ENCODE results near the gene EP400.
"Not testable (repeated sequence)": the region's sequence is repeated elsewhere in the genome, so short reads cannot be mapped to it uniquely, and the experiment has no call there.

Gene EP400

DNA sequence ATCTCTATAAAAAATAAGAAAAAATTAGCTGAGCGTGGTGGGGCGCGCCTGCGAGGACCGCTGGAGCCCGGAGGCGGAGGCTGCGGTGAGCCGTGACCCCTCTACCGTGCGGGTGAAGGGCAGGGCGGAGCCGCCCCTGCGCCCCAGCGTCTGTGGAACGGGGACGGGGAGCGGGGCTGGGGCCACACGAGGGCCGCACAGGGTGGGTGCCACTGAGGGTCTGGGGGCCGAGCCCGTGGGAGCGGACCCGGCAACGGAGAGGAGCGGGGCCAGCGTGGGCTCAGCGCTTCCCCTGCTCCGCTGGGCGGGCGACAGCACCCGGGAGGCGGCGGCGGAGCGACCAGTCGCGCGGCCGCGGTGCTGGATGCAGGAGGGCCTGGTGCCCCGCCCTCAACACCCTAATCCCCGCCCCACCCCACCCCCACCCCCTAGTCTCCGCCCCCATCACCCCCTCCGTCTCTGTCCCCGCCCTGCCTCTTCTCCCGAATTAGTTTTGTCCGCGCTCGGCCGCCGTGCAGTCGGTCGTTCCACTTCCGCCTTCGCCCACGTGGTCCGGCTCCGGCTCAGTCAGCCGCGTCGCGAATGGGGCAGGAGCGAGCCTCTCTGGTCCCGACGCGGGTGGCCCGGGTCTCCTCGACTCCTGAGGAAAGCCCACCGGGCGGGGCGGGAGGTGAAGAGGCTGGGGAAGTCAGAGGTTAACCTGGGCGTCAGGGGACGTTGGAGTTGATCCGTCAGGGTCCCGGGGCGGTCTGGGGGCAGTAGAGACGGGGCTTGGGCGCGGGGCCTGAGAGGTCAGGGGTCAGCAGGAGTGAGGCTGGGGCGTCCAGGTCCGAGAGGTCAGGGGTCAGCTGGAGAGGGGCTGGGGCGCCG is 20.8 kb upstream of the EP400 start, which contains the start of gene PUS1:
PUS1 (plus strand) TSS at position 566 of the 870 bp plus-strand sequence. CDS start 447 bp downstream, outside the sequence.
- peak; percentile 96 for DNase-seq

DNA sequence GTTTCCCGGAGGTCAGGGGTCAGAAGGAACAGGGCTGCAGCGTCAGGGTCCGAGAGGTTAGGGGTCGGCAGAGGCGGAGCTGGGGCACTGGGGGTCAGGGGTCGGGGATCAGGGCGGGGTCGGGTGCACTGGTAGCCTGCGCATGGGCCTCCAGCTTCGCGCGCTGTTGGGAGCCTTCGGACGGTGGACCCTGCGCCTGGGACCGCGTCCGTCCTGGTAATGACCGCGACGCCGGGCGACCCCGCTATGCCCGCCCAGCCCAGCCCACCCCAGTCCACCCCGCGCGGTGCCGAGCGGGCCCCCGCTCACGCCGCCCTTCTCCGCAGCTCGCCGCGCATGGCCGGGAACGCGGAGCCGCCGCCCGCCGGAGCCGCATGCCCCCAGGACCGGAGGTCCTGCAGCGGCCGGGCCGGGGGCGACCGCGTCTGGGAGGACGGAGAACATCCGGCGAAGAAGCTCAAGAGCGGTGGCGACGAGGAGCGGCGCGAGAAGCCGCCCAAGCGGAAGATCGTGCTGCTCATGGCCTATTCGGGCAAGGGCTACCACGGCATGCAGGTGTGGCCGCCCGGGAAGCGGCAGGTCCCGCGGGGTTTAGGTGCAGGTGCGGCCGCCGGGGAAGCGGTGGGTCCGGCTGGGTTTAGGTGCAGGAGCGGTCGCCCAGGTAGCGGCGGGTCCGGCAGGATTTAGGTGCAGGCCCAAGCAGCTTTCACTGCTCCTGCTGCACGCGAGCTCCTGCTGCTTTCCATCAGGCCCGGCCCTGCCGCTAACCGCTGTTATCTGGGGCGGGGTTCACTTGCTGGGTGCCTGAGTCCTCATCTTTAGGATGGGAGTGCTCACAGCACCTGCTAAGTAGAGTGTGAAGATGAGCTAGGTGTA is 19.9 kb upstream of the EP400 start:
- peak; percentile 38 for DNase-seq

- no peak for DNase-seq
Measured at GRCh38 chr12:131930510-131930909, 19.2 kb upstream of the EP400 start.

- no peak for DNase-seq
Measured at GRCh38 chr12:131933387-131933786, 16.4 kb upstream of the EP400 start.

DNA sequence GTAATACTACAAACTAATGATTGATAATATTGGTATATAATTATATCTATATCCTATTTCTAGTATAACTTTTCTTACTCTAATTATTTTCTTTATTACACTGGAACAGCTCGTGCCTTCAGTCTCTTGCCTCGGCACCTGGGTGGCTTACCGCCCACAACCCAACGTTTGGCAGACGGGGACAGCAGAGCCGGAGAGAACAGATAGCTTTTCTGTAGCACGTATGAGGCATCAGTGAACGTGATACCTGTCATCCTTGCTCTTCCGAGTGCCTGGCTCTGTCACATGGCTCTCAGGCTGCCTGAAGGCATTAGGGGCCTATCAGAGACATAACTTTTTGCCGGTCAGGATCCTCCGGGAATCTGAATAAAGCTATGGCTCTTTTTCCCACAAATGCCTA is 15.2 kb upstream of the EP400 start:
- no peak for DNase-seq

- no peak for DNase-seq
Measured at GRCh38 chr12:131938082-131938481, 11.7 kb upstream of the EP400 start.

DNA sequence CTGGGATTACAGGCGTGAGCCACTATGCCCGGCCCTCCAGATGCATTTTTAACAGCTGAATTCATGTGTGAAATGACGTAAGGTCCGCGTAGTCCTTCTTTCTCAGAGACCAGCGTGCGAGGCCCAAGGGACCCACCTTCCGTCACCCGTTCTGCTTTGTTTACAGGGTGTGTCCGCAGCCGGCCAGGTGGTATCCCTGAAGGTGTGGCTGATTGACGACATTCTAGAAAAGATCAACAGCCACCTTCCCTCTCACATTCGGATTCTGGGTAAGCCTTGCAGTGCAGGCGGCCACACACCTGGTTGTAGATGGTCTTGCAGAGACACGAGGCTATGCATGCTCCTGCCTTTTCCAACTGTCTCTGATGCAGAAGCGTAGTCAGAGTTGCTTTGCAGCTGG is 10.7 kb upstream of the EP400 start:
- no peak for DNase-seq

- no peak for DNase-seq
Measured at GRCh38 chr12:131940141-131940547, 9.6 kb upstream of the EP400 start.

DNA sequence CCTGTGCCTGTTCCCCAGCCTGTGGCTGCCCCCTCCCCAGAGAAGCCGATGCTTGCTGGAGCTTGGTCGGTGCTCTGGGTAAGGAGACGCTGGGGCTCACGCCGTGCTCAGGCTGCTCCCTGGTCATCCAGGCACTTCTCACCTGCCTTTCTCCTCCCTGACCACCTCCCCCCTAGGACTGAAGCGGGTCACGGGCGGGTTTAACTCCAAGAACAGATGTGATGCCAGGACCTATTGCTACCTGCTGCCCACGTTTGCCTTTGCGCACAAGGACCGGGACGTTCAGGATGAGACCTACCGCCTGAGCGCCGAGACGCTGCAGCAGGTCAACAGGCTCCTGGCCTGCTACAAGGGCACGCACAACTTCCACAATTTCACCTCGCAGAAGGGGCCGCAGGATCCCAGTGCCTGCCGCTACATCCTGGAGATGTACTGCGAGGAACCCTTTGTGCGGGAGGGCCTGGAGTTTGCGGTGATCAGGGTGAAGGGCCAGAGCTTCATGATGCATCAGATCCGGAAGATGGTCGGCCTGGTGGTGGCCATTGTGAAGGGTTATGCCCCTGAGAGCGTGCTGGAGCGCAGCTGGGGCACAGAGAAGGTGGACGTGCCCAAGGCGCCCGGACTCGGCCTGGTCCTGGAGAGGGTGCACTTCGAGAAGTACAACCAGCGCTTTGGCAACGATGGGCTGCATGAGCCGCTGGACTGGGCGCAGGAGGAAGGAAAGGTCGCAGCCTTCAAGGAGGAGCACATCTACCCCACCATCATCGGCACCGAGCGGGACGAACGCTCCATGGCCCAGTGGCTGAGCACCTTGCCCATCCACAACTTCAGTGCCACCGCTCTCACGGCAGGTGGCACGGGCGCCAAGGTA is 8.4 kb upstream of the EP400 start:
- no peak for DNase-seq

DNA sequence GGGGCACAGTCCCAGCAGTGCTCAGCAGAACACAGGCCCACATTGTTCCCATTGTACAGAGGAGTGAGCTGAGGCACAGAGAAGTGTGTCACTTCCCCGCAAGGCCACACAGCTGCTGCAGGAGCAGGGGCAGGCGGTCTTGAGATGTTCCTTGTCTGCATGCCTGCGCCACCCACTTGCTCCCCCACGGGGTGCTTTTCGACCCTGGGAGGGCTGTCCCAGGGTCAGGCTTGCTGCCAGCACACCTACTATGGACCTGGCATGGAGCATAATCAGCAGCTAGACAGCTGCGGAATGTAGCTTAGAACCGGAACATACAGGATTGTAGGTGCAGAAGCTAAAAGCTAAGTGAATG is 7.8 kb upstream of the EP400 start:
- no peak for DNase-seq

- no peak for DNase-seq
Measured at GRCh38 chr12:131942671-131943070, 7.1 kb upstream of the EP400 start.

DNA sequence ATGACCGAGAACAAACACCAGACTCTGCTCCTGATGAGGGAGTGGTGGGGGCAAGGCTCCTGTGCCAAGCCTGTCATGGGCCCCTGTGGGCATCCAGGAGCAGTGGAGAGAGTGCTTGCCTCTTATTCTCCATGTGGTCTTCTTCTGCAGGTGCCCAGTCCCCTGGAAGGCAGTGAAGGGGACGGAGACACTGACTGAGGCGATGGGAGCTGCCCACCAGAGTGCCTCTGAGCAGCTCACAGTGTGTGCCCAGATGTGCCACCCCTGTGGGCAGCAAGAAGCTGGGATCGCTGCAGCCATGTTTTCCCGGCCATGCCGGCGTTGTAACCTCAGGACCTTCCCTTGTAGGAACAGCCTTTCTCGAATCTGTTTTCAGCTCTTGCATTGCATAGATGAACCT is 6.4 kb upstream of the EP400 start:
- DNase-seq, result no peak

DNA sequence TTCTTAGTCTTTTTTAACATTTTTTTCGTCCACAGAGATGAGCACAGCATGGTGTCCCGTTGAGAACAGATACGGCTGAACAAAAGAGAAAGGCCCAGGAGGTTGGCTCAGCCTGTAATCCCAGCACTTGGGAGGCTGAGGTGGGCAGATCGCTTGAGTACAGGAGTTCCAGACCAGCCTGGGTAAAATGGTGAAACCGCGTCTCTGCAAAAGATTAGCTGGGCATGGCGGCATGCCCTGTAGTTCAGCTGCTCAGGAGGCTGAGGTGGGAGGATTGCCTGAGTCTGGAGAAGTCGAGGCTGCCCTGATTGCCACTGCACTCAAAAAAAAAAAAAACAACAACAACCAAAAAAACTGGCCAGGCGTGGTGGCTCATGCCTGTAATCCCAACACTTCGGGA is 5.9 kb upstream of the EP400 start:
- no peak for DNase-seq

DNA sequence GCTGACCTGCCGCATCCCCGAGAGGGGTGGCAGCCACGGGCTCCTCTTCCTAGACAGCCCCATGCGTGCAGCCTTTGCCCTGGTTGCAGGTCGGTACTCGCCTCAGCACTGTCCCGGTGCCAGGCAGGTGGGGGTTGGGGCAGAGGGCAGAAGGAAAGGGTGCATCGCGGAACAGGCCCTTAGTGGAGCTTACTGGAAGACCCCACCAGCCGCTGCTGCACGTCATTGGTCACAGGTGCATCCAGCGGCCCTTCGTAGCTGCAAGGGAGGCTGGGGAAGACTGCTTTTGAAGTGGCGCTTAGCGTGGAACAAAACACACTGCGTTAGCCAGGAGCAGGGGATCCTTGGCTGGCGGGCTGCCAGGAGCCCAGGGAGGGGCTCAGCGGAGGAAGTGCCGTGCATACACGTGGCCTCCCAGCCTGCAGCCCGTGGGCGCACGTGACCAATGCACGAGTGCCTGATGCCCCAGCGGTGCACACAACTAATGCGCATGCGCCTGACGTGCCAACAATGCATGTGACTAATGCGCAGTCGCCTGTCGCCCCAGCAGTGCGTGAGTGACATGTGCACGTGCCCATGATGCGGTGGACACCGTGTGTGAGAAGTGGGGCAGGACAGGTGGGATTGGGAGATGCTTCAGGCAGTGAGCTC is 5.0 kb upstream of the EP400 start:
- no peak for DNase-seq

DNA sequence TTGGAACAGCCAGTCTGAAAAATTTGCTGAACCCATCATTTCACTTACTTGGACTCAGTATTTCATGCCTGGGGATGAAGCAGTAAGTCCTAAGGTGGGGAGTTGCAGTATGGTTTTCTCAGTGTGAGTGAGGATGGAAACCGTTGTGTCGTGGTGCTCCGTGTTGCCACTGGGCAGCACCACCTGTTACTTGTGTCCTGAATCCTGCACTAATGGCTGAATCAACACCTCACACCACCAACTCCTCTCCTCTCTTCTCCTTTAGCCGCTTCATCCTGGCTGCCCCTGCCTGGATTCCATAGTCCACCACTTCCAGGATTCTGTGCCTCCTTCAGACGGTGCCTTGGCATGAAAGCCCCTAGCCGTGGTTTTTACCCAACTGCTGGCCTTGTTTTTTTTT is 3.0 kb upstream of the EP400 start:
- no peak for DNase-seq

- no peak for DNase-seq
Measured at GRCh38 chr12:131947482-131948027, 2.2 kb upstream of the EP400 start.

GRCh38 chr12:131948166-131948712 is 1.5 kb upstream of the EP400 start:
- DNase-seq, result no peak

DNA sequence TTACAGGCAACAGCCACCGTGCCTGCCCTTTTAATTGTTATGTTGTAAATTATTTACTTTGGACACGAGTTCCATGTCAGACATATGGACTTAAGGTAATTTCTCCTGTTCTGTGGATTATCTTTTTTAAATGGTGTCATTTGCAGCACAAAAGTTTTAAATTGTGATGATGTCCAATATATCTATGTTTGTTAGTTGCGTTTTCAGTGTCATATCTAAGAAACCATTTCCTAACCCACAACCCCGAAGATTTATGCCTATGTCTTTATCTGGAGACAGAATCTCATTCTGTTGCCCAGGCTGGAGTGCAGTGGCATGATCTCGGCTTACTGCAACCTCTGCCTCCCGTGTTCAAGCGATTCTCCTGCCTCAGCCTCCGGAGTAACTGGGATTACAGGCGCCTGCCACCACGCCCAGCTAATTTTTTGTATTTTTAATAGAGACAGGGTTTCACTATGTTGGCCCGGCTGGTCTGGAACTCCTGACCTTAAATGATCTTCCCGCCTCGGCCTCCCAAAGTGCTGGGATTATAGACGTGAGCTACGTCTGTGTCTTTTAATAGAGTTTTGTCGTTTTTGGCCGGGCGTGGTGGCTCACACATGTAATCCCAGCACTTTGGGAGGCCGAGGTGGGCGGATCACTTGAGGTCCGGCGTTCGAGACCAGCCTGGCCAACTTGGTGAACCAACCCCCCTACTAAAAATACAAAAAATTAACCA is 870 bp upstream of the EP400 start:
- not testable (repeated sequence) for DNase-seq

GRCh38 chr12:131950182-131950913 is 606 bp downstream of the EP400 start:
- no peak for DNase-seq

DNA sequence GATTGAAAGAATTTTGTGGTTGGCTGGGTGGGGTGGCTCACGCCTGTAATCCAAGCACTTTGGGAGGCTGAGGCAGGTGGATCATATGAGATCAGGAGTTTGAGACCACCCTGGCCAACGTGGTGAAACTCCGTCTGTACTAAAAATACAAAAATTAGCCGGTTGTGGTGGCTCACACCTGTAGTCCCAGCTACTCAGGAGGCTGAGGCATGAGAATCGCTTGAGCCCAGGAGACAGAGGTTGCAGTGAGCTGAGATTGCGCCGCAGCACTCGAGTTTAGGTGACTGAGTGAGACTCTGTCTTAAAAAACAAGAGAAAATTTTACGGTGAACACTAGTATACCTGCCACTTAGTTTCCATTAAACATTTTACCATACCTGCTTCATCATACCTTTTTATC is 4.1 kb downstream of the EP400 start:
- not testable (repeated sequence) for DNase-seq
